Right atrium auricular region (tissue), 2 donors: ENCODE results near the gene CDKN2AIPNL. TPM values are rescaled to one million over a fixed set of nuclear protein-coding genes. Genes with fewer than 3 reads are reported as not detected.

Experiments
- DNase-seq: peaks from one replicate; pipeline ENCODE4 v3.0.0-alpha.2; 2019; ENCODE audit warnings: low spot score
- H3K27ac ChIP-seq, 2 donors: fragments of 200-600 bp; sonication (generic); 1 replicate in 1 of 2; 2 replicates in 1 of 2; pipeline ENCODE4 v1.5.1; 2016 to 2019
- H3K27me3 ChIP-seq, 2 donors: fragments of 200-600 bp; sonication (generic); one replicate each; pipeline versions ENCODE4 v1.5.1 to v1.6.0; 2017 to 2019
- H3K36me3 ChIP-seq: fragments of 200-600 bp; sonication (generic); one replicate; pipeline ENCODE4 v1.5.1; 2016
- H3K4me1 ChIP-seq, 2 donors: fragments of 200-600 bp; sonication (generic); one replicate each; pipeline versions ENCODE4 v1.5.1 to v1.6.0; 2017 to 2019
- H3K4me3 ChIP-seq, 2 donors: fragments of 200-600 bp; sonication (generic); 1 replicate in 1 of 2; 2 replicates in 1 of 2; pipeline ENCODE4 v1.5.1; 2017 to 2019; ENCODE audit warnings: mild to moderate bottlenecking in 1 of 2, moderate library complexity in 1 of 2
- H3K9me3 ChIP-seq, 2 donors: fragments of 200-600 bp; sonication (generic); one replicate each; pipeline ENCODE4 v1.5.1; 2019
- total RNA-seq, 2 donors: library from RNA; depleted of rRNA; stranded (reverse); fragments of >200 nt; gene quantifications; one replicate each; pipeline ENCODE4 v1.1.0, GENCODE V29; 2016
- TF ChIP-seq, protein P1 (sequence below), 2 donors: fragments of 200-600 bp; sonication (generic); IDR thresholded peaks; one replicate each; pipeline ENCODE4 v1.5.1; 2019; ENCODE audit warnings: antibody characterized with exemption in 2 of 2

CDKN2AIPNL gene
- total RNA-seq, 2 donors from 2014 or later = 28.2 to 32.8 TPM

- TF ChIP-seq, protein P1, sequence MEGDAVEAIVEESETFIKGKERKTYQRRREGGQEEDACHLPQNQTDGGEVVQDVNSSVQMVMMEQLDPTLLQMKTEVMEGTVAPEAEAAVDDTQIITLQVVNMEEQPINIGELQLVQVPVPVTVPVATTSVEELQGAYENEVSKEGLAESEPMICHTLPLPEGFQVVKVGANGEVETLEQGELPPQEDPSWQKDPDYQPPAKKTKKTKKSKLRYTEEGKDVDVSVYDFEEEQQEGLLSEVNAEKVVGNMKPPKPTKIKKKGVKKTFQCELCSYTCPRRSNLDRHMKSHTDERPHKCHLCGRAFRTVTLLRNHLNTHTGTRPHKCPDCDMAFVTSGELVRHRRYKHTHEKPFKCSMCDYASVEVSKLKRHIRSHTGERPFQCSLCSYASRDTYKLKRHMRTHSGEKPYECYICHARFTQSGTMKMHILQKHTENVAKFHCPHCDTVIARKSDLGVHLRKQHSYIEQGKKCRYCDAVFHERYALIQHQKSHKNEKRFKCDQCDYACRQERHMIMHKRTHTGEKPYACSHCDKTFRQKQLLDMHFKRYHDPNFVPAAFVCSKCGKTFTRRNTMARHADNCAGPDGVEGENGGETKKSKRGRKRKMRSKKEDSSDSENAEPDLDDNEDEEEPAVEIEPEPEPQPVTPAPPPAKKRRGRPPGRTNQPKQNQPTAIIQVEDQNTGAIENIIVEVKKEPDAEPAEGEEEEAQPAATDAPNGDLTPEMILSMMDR (IDR thresholded peaks at IDR 0.05) = no peak
- Histone ChIP-seq H3K4me1 (peaks cover 0 to 44% of the 10 kb centered on the region in 2 donors), H3K27ac (peak overlapping the region; percentile 84 to 94), H3K9me3 (no peaks in the 10 kb centered on the region), H3K4me3 (no peak overlapping the region), H3K27me3 (no peaks in the 10 kb centered on the region), H3K36me3 (no peaks in the 10 kb centered on the region)
- DNase-seq = no peak
Observed at GRCh38 chr5:134437847-134438581, 26.3 kb upstream of the CDKN2AIPNL start.

DNA sequence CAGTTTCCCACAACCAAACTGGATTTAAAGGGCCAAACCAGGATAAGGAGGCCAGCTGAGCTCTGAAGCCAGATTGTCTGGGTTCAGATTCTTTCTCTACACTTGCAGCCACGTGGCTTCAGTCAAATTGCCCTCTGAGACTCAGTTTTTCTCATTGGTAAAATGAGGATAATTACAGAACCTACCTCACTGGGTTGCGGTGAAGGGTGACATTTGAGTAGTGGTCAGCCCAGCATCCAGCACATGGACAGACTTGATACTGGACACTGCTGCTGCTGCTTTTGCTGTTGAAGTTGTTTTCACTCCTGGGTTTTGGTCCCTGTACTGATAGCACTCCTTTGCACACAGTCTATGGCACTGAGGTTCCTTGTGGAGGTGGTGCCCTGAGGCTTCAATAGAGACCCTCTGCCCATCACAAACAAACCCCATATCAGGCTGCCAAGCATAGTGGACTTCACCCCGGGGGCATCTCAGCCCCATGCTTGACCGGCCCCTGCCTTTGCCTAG is 25.7 kb upstream of the CDKN2AIPNL start:
- Histone ChIP-seq H3K27ac (peak overlapping the region; percentile 84 to 94), H3K36me3 (no peaks in the 10 kb centered on the region), H3K9me3 (no peaks in the 10 kb centered on the region), H3K27me3 (no peaks in the 10 kb centered on the region), H3K4me3 (no peak overlapping the region), H3K4me1 (peaks cover 0 to 44% of the 10 kb centered on the region in 2 donors)
- TF ChIP-seq, protein P1 (IDR thresholded peaks at IDR 0.05) = no peak
- DNase-seq = no peak

DNA sequence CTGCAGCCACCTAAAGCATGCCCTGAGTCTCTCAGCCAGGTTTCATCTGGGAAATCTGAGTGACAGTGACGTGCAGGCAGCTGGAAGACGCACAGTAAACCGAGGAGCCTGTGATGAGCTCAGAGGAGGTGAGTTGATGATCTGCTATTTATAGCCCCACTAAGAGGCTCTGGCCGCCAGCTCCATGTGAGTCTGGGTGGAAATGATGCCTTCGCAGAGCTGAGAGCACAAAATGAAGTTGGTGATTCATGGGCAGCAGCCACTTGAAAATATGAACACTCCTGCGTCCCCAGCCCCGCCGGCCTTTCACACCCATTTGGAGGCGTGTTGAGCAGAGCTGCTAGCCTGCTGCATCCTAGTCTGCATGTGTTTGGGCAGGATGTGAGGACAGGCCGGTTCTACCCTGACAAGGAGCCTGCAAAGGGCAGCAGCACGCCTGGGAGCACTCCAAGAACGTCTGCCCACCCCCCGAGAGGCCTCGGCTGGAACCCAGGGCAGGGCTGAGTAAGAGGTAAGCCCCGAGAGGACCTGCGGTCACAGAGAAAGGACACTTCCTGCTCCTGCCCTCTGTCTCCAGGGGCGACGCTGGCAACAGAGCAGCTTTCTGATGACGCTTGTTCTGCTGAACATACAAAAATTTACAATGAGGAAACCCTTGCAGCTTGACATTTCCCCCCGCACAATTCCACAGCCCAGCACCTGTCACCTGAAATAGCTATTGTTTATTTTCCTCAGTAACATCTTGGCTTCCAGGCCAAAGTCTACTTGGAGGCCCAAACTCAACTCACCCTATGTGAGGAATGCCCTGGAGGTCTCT is 25.1 kb upstream of the CDKN2AIPNL start:
- H3K4me3 ChIP-seq = peak overlapping the region in 1 of 2 donors; percentile 7
- H3K36me3 ChIP-seq = no peaks in the 10 kb centered on the region
- peak overlapping the region; percentile 84 to 94 for H3K27ac ChIP-seq
- H3K4me1 ChIP-seq = peaks cover 0 to 44% of the 10 kb centered on the region in 2 donors
- no peaks in the 10 kb centered on the region for H3K27me3 ChIP-seq
- TF ChIP-seq, protein P1 (IDR thresholded peaks at IDR 0.05) = no peak
- DNase-seq = peak; percentile 80
- no peaks in the 10 kb centered on the region for H3K9me3 ChIP-seq

- Histone ChIP-seq H3K27ac (peak overlapping the region; percentile 84 to 94), H3K4me1 (peaks cover 0 to 44% of the 10 kb centered on the region in 2 donors), H3K27me3 (no peaks in the 10 kb centered on the region), H3K9me3 (no peaks in the 10 kb centered on the region), H3K4me3 (no peak overlapping the region), H3K36me3 (no peaks in the 10 kb centered on the region)
- TF ChIP-seq, protein P1 (IDR thresholded peaks at IDR 0.05) = no peak
- DNase-seq = no peak
Observed at GRCh38 chr5:134435560-134435959, 23.9 kb upstream of the CDKN2AIPNL start.

DNA sequence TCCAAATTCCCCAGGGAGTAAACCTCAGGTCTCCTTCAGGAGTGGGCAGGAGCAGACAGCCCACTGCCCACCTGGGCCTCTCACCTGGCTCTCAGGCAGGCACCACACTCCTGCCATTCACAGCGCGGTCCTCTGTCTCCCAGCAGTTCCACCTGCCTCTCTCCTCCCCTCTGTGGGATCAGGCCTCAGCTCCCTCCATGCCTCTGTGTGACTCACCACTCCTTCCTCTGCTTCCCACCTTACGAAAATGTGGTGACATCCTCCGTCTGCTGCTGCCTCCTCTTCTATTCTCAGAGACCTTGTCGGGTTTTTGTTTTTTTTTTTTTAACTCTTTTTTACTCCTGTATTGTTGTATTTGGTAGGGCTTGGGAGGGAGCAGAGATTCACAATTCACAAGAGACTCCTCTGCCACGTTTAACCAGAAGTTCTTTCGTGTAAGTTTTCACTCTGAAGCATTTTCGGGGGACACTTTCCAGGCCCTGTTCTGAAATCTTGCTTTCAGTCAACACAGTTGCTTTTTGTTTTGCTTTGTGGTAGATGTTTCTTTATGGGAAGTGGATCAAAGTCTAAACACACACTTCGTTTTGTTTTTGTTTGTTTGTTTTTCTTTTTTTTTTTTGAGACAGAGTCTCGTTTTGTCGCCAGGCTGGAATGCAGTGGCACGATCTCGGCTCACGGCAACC is 21.1 kb upstream of the CDKN2AIPNL start:
- Histone ChIP-seq H3K9me3 (no peaks in the 10 kb centered on the region), H3K27ac (no peak overlapping the region), H3K27me3 (no peaks in the 10 kb centered on the region), H3K36me3 (no peaks in the 10 kb centered on the region), H3K4me3 (no peak overlapping the region), H3K4me1 (peaks cover 0 to 24% of the 10 kb centered on the region in 2 donors)
- DNase-seq = no peak
- TF ChIP-seq, protein P1 (IDR thresholded peaks at IDR 0.05) = no peak
